Dermis blood vessel endothelial cell (primary cell): Measurements from ENCODE around the gene TRAFD1. TPM values are rescaled to one million over a fixed set of nuclear protein-coding genes. Genes with fewer than 3 reads are reported as not detected.
"Not testable (repeated sequence)": the region's sequence is repeated elsewhere in the genome, so short reads cannot be mapped to it uniquely, and the experiment has no call there.

Experiments
- DNase-seq: peaks from one replicate; pipeline ENCODE4 v3.0.0; 2010
- total RNA-seq: library from RNA; depleted of rRNA; stranded (reverse); fragments of >200 nt; gene quantifications from 2 replicates; pipeline ENCODE4 v1.2.3, GENCODE V29; 2014

TRAFD1 gene
- total RNA-seq, 1 donor from 2014 or later: 37.9 TPM

DNA sequence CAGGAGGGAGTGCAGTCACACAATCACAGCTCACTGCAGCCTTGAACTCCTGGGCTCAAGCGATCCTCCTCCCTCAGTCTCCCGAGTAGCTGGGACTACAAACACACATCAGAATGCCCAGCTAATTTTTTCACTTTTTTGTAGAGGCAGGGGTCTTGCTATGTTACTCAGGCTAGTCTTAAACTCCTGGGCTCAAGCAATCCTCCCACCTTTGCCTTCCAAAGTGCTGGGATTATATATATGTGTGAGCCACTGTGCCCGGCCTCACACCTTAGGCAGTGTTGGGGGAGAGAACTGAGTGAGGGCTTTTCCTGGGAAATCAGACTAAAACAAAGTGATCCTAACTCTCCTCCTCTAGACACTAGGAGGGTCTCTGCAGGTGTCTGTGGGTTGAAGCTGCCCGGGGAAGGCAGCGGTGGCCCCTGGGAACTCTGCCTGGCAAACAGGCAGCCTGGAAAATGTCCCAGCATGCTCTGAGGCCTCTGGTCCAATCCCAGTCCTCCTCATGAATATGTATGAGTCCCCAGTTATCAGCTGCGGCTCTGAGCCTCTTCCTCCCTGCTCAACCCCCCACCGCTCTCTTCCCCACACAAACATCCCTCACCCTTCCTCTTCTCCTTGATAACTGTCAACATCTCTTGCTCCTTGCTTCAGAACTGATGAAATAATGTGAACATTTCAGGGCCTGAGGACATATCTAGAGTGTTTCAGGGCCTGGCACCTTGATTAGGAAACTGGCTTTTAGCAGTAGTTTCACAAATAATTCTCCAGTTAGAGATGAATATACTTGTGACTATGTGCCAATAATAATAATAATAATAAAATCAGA lies 8.9 kb upstream of the TRAFD1 start:
- peak; percentile 82 for DNase-seq

DNA sequence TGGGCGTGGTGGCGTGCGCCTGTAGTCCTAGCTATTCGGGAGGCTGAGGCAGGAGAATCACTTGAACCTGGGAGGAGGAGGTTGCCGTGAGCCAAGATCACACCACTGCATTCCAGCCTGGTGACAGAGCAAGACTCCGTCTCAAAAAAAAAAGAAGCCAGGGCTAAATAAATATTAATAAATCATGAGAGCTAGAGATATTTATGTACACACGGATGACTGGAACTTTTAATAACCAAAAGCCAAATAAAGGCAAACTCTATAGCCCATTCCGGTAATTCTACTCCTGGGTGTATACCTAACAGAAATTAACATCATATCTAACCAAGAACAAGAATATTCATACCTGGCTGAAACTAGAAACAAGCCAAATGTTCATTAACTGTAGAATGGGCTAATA lies 7.7 kb upstream of the TRAFD1 start:
- DNase-seq: no peak

DNA sequence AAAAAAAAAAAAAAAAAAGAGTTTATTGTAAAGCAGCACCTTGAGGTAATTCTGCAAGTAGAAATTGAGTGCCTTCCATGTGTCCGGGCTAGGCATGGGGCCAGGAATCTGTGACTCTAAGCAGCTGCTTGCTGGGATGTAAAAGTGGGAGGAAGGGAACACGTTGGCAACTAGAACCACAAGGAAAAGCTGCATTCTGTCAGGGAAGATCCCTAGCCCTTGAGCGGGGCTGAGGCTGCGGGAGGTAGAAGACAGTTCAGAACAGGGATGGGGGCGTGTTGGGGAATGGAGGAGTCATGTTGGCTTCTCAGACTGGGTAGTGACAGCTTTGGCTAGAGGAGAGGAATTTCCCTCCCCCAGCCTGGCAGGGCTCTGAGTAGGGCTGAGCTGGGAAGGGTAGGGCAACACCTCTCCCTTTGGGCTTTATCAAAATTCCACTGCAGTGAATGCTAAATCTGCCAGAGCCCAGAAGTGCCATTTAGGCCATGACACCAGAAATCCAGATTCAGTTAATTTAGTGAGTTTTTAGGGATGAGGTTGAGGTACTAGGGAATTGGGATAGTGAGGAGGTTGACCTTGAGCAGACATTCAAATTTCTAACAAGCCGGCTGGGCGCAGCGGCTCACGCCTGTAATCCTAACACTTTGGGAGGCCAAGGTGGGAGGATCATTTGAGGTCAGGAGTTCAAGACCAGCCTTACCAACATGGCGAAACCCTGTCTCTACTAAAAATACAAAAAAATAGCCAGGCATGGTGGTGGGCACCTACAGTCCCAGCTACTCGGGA lies 3.4 kb upstream of the TRAFD1 start:
- no peak for DNase-seq

DNA sequence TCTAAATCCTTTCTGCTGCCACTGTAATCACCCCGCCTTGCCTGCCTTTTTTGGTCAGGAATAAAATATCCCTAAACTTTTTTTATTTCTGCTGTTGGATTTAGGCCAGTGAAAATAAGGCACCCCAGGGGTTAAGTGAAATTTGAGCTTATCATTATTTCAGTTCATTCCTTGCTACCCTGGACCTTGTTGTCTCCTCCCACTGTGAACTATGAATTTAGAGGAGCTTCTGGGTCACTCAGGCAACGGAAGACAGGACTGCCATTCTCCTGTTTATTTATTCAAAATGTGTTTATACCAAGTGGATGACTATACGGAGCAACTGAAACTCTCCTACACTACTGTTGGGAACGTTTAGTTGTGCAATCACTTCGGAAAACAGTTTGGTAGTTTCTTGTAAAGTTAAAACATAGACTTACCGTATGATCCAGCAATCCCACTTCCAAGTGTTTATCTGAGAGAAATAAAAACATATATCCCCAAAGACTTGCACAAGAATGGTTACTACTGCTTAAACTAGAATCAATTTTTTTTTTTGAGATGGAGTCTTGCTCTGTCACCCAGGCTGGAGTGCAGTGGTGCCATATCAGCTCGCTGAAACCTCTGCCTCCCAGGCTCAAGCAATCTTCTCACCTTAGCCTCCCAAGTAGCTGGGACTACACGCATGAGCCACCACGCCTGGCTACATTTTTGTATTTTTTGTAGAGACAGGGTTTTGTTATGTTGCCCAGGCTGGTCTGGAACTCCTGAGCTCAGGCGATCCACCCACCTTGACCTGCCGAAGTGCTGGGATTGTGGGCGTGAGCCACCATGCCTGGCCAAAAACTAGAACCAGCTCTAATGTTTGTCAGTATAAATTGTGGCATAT lies 2.3 kb upstream of the TRAFD1 start:
- DNase-seq: no peak

DNA sequence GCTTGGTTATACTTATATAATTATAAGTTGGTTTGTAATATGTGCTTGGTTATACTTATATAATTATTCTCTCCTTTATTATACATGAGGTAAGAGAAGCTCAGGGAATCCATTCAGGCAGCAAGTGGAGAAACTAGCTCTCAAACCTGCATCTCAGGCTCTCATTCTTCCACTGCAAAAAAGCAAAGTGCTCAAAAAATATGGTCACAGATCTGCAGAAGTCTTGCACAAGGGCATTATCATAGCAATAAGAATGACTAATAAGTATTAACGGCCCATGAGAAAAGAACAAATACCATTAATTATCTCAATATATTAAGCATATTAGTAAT lies 476 bp upstream of the TRAFD1 start:
- DNase-seq: no peak

DNA sequence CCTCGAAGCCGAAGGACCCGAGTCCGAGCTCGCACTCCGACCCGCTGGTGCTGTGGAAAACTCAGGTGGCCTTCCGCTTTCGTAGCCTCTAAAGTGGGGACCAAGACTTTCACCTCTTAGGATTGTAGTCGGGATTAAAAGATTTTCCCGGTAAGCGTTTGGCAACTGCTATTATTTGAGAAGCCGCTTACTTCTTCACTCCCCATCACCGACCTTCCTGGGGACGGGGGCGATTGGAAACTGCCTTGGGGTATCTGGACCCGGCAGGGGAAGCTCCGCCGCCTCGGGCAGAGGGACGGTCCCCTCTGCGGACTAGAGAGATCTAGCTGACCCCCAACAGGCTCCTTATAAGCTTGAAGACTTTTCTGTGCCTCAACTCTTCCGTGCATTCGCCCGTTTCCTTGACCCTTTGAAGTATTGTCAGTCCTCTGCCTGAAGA lies 659 bp downstream of the TRAFD1 start:
- no peak for DNase-seq

DNA sequence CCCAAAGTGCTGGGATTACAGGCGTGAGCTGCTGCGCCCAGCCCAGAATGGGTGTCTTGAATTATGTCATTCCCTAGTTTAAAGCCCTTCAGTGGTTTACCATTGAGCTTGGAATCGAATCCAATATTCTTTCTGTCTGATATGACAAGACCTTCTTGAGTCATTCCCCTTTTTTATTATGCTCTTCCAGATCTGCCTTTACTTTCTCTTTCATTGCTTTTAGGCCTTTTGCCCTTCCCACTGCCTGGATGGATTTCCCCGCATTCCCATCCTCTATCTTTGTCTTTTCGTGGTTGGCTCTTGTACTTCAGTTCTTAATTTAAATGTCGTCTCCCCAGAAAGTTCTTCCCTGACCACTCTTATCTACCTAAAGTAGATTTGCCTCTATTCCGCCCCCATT lies 1.6 kb downstream of the TRAFD1 start:
- no peak for DNase-seq

DNA sequence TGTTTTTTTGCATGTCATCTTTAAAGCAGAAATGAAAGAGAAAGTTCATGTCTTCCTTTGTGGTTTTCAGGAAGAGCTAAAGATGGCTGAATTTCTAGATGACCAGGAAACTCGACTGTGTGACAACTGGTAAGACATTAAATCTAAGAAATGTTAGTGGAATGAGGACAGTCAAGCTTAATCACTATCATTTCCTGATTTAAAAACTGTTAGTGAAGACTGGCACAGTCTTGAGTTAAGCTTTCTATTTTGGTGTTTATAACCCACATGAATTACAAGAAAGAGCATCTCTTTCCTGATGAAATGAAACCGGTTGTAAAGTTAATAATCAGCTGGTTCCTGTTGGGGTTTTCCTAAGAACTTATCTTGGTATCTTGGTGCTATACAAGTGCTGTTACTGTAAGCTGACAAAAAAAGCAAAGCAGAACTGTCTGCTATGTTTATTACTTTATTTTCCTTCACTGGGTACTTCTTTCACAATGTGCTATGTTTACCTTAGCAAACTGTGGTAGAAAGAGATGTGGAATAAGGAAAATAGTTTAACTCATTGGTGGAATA lies 5.2 kb downstream of the TRAFD1 start:
- DNase-seq: peak; percentile 50

DNA sequence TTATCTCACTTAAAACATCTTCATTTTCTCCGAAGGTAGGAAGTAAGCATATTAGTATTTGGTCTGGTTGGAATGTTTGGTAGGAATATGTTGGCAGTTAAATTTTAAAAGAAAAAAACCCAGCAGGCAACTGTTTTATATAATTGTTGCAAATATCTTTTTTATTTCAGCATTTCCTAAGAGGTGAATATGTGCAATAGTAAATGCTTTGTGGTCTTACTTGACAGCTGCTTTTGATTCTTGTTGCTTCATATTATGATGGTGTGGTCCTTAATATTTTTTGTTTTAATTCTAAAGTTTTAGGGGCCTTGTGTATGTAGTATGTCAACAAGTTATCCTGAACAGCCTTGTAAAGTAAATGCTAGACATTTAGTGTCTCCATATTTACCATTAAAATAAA lies 6.3 kb downstream of the TRAFD1 start:
- DNase-seq: no peak

DNA sequence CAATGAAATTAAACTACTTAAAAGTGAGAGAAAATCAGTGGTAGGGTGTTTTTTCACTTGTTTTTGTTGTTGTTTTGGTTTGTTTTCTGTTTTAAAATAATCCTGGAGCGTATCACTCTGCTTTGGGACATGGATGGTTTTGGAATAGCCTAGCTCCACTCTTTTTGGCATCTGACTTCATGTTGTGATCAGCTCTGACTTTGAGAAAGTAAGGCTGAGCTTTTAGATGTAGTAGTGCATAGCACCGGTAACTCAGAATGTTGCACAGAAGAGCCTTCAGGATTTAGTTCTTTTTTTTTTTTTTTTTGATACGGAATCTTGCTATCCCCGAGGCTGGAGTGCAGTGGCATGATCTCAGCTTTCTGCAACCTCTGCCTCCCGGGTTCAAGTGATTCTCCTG lies 8.1 kb downstream of the TRAFD1 start:
- DNase-seq: no peak

DNA sequence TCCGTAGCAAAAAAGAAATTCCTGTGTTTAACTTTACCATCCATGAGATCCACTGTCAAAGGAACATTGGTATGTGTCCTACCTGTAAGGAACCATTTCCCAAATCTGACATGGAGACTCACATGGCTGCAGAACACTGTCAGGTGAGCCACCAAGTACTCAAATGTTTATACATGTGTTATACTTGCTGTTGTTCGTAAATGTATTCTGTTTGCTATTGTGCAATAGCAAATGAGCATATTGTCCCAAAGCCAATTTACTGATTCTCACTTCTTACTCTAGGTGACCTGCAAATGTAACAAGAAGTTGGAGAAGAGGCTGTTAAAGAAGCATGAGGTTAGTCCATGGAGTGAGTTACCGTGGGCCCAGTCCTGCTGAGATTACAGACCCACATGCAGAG lies 9.4 kb downstream of the TRAFD1 start:
- DNase-seq: no peak

DNA sequence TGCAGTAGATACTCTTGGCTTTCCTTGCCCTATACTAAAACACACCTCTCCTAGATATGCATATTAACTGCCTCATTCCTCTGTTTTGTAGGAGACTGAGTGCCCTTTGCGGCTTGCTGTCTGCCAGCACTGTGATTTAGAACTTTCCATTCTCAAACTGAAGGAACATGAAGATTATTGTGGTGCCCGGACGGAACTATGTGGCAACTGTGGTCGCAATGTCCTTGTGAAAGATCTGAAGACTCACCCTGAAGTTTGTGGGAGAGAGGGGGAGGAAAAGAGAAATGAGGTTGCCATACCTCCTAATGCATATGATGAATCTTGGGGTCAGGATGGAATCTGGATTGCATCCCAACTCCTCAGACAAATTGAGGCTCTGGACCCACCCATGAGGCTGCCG lies 15.4 kb downstream of the TRAFD1 start:
- no peak for DNase-seq

DNA sequence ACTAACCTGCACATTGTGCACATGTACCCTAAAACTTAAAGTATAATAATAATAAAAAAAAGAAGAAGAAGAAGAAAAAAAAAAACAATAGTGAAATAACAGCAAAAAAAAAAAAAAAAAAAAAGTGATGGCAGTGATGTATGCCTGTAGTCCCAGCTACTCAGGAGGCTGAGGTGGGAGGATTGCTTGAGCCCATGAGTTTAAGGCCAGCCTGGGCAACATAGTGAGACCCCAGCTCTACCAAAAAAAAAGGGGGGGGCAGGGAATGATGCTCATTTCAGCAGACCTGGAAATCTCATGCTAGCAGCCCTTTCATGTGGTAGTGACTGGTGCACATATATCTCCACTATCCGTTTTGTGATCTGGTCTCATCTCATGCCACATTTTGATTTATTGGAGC lies 20.8 kb downstream of the TRAFD1 start:
- no peak for DNase-seq

DNA sequence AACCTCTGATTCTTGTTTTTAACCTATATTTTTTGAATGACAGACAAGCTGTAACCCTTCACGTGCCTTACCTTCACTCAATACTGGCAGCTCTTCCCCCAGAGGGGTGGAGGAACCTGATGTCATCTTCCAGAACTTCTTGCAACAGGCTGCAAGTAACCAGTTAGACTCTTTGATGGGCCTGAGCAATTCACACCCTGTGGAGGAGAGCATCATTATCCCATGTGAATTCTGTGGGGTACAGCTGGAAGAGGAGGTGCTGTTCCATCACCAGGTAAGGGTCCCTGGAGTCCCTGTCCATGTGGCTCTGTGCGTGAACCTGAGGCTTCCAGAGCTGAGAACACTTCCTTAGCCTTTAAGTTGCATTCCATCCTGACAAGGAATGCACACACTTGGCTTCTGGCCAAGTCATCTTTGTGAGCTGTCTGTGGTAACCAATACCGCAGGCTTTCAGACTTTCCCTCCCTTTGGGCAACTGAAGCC lies 22.7 kb downstream of the TRAFD1 start:
- DNase-seq: peak; percentile 57

DNA sequence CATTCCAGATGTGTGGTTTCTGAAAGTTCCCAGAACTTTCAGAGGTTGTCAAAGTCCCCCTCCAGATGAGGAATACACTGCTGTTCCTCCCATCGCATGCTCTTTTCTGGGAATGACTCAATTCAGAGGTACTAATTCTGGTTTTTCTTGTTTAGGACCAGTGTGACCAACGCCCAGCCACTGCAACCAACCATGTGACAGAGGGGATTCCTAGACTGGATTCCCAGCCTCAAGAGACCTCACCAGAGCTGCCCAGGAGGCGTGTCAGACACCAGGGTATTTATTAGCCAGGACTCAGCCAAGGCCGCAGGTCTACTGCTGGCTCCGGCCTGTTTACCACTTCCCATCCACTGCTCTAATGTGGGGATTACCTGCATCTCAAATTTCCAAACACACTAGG lies 24.2 kb downstream of the TRAFD1 start:
- no peak for DNase-seq

DNA sequence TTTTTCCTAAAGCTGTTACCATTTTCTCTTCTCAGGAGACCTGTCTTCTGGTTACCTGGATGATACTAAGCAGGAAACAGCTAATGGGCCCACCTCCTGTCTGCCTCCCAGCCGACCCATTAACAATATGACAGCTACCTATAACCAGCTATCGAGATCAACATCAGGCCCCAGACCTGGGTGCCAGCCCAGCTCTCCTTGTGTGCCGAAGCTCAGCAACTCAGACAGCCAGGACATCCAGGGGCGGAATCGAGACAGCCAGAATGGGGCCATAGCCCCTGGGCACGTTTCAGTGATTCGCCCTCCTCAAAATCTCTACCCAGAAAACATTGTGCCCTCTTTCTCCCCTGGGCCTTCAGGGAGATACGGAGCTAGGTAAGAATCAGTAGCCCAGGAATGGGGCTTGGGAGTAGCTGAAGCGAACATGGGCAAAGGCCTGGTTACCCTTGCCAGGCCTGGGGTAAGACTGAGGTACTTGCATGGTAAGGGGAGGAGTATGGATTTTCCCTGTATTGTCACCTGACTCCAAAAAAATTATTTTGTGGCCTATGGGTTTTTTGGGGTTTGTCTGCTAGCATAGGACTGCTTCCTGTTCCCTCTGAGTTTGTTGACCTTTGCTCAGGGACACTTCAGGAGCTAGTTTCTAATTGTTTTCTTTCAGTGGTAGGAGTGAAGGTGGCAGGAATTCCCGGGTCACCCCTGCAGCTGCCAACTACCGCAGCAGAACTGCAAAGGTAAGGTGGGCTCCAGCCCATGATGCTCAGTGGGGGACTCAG lies 26.6 kb downstream of the TRAFD1 start:
- DNase-seq: no peak

DNA sequence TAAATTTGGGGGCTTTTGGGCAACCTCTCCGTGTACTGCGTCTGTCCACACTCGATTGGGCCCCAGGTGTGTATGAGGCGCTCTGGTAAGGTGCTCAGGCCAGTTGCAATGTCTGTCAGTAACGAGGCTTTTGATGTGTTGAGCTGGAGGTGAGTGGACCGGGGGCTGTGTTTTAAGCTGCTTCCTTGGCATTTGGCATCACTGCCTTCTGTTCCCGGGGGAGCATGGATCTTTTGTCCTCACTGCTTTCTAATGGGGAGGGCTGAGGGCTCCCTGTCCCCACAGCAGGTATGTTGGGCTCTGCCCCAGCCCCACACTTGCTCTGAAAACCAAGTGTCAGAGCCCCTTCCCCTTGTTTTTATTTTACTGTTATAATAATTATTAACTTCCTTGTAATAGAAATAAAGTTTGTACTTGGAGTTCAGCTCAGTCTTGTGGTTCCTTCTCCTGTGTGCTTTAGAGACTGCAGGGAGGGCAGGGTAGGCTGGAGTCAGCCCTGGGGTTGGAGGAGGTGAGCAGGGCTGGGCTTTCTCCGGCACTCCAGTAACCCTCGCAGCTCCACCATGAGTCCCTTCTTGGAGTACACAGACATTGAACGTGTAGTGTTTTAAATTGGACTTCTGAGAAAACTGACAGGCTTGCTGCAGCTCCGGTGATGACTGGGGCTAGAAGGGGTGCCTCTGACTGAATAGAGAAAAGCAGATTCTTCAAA lies 28.0 kb downstream of the TRAFD1 start:
- DNase-seq: no peak

DNA sequence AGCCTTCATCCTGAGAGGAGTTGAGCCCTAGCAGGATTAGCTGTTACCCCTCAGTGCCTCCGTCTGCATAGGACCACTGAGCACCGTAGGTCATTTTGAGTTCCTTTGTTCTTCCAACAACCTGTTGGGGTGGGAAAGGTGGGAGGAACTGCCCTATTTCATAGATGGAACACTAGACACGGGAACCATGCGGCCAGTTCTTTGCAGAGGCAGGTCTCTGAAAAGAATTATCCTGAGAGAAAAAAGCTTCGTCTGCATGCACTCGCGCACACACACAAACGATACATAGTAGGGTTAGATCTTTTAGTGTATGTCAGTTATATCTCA lies 28.5 kb downstream of the TRAFD1 start:
- DNase-seq: no peak

DNA sequence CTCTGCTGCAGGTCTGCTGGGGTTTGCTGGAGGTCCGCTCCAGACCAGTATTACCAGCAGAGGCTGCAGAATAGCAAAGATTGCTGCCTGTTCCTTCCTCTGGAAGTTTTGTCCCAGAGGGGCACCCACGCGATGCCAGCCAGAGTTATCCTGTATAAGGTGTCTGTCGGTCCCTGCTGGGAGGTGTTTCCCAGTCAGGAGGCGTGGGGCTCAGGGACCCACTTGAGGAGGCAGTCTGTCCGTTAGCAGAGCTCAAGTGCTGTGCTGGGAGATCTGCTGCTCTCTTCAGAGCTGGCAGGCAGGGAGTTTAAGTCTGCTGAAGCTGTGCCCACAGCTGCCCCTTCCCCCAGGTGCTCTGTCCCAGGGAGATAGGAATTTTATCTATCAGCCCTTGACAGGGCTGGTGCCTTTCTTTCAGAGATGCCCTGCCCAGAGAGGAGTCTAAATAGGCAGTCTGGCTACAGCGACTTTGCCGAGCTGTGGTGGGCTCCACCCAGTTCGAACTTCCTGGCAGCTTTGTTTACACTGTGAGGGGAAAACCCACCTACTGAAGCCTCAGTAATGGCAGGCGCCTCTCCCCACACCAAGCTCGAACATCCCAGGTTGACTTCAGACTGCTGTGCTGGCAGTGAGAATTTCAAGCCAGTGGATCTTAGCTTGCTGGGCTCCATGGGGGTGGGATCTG lies 33.2 kb downstream of the TRAFD1 start:
- DNase-seq: not testable (repeated sequence)

DNA sequence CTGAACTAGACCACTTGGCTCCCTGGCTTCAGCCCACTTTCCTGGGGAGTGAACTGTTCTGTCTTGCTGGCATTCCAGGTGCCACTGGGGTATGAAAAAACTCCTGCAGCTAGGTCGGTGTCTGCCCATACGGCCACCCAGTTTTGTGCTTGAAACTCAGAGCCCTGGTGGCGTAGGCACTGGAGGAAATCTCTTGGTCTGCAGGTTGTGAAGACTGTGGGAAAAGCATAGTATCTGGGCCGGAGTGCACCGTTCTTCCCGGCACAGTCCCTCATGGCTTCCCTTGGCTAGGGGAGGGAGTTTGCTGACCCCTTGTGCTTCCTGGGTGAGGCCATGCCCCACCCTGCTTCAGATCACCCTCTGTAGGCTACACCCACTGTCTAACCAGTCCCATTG lies 33.8 kb downstream of the TRAFD1 start:
- DNase-seq: no peak

DNA sequence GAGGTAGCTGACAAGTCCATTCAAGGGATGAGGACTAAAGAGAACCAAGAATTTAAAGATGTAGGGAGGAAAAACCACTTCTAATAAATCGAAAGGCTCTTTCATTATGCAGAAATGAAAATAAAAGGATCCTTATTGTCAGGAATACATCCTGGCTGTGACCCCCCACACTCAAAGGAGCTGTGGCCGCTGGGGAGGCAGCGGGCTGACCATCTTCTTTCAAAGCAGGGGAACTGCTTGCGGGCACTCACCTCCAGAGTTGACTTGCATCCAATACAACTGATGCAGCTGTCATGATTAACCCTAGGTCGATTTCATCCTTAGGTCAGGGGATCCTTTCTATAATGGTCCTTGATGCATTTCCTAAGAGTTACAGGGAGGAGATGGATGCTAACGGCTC lies 35.3 kb downstream of the TRAFD1 start:
- no peak for DNase-seq
